NCI-H2171 (cell line): ENCODE measurements around the gene XPO1.
"Not testable (repeated sequence)": the region's sequence is repeated elsewhere in the genome, so short reads cannot be mapped to it uniquely, and the experiment has no call there.

Source experiments
- DNase-seq: peaks from one replicate; lab custom pipeline; 2025; lab: John Stamatoyannopoulos, UW

Gene XPO1

GRCh38 chr2:61538200-61538919 lies at the start of gene XPO1:
TSS of gene XPO1 (minus strand) at chr2:61538356. CDS start at chr2:61533897, 4,459 bp downstream.
- DNase-seq = peak; percentile 100

GRCh38 chr2:61586928-61587327 lies 48.8 kb upstream of the XPO1 start:
- DNase-seq = not testable (repeated sequence)

GRCh38 chr2:61585383-61585782 lies 47.2 kb upstream of the XPO1 start:
- no peak for DNase-seq

- not testable (repeated sequence) for DNase-seq
Observed at GRCh38 chr2:61584368-61584767, 46.2 kb upstream of the XPO1 start.

GRCh38 chr2:61582165-61582564 lies 44.0 kb upstream of the XPO1 start:
- no peak for DNase-seq

- no peak for DNase-seq
Observed at GRCh38 chr2:61581716-61582115, 43.6 kb upstream of the XPO1 start.

GRCh38 chr2:61575447-61575859 lies 37.3 kb upstream of the XPO1 start:
- no peak for DNase-seq

- no peak for DNase-seq
Observed at GRCh38 chr2:61566566-61566965, 28.4 kb upstream of the XPO1 start.

- DNase-seq = no peak
Observed at GRCh38 chr2:61562615-61563014, 24.5 kb upstream of the XPO1 start.

- DNase-seq = no peak
Observed at GRCh38 chr2:61558160-61558559, 20.0 kb upstream of the XPO1 start.

- DNase-seq = no peak
Observed at GRCh38 chr2:61557381-61557780, 19.2 kb upstream of the XPO1 start.

GRCh38 chr2:61554604-61555003 lies 16.4 kb upstream of the XPO1 start:
- DNase-seq = no peak

- DNase-seq = no peak
Observed at GRCh38 chr2:61550375-61551209, 12.4 kb upstream of the XPO1 start.

- peak; percentile 4 for DNase-seq
Observed at GRCh38 chr2:61549546-61549945, 11.4 kb upstream of the XPO1 start.

- DNase-seq = no peak
Observed at GRCh38 chr2:61543062-61543461, 4.9 kb upstream of the XPO1 start.

- not testable (repeated sequence) for DNase-seq
Observed at GRCh38 chr2:61540167-61540566, 2.0 kb upstream of the XPO1 start.

- DNase-seq = peak; percentile 43
Observed at GRCh38 chr2:61538920-61539520, 864 bp upstream of the XPO1 start.

GRCh38 chr2:61537950-61538199 lies 281 bp downstream of the XPO1 start:
- DNase-seq = no peak

- no peak for DNase-seq
Observed at GRCh38 chr2:61537277-61537949, 743 bp downstream of the XPO1 start.

- peak; percentile 84 for DNase-seq
Observed at GRCh38 chr2:61536572-61537276, 1.4 kb downstream of the XPO1 start.

GRCh38 chr2:61536180-61536571 lies 2.0 kb downstream of the XPO1 start:
- DNase-seq = no peak

- no peak for DNase-seq
Observed at GRCh38 chr2:61535449-61535848, 2.7 kb downstream of the XPO1 start.
